NCI-H187 treated with DMSO at 0.1 percent for 48 hours (cell line): ENCODE measurements around the gene CREB3.

Experiments
- DNase-seq: peaks from one replicate; lab custom pipeline; 2025; lab: John Stamatoyannopoulos, UW

CREB3 gene

GRCh38 chr9:35727676-35728040 lies 4.8 kb upstream of the CREB3 start:
- no peak for DNase-seq

- DNase-seq: no peak
Measured at GRCh38 chr9:35728041-35728971, 4.2 kb upstream of the CREB3 start.

GRCh38 chr9:35729101-35729500 lies 3.4 kb upstream of the CREB3 start:
- DNase-seq: no peak

- no peak for DNase-seq
Measured at GRCh38 chr9:35729700-35730485, 2.6 kb upstream of the CREB3 start.

- no peak for DNase-seq
Measured at GRCh38 chr9:35730486-35730854, 2.0 kb upstream of the CREB3 start.

GRCh38 chr9:35731415-35732184 lies 866 bp upstream of the CREB3 start:
- no peak for DNase-seq

- no peak for DNase-seq
Measured at GRCh38 chr9:35732800-35733541, 505 bp downstream of the CREB3 start.

- DNase-seq: no peak
Measured at GRCh38 chr9:35734096-35734495, 1.6 kb downstream of the CREB3 start.

GRCh38 chr9:35736201-35736633 lies 3.8 kb downstream of the CREB3 start:
- DNase-seq: no peak

- no peak for DNase-seq
Measured at GRCh38 chr9:35737143-35737542, 4.7 kb downstream of the CREB3 start.

- DNase-seq: no peak
Measured at GRCh38 chr9:35738186-35738585, 5.7 kb downstream of the CREB3 start.

- no peak for DNase-seq
Measured at GRCh38 chr9:35738924-35739323, 6.5 kb downstream of the CREB3 start.

GRCh38 chr9:35740243-35740642 lies 7.8 kb downstream of the CREB3 start:
- DNase-seq: no peak

- no peak for DNase-seq
Measured at GRCh38 chr9:35741740-35742139, 9.3 kb downstream of the CREB3 start.

- no peak for DNase-seq
Measured at GRCh38 chr9:35743452-35743851, 11.0 kb downstream of the CREB3 start.

- no peak for DNase-seq
Measured at GRCh38 chr9:35743880-35744518, 11.5 kb downstream of the CREB3 start.

- DNase-seq: no peak
Measured at GRCh38 chr9:35745569-35745968, 13.1 kb downstream of the CREB3 start.

- no peak for DNase-seq
Measured at GRCh38 chr9:35746583-35746982, 14.1 kb downstream of the CREB3 start.

GRCh38 chr9:35748242-35748857 lies 15.9 kb downstream of the CREB3 start:
- DNase-seq: no peak

GRCh38 chr9:35748858-35749514 lies 16.5 kb downstream of the CREB3 start, which contains the start of the genes GBA2 and RGP1:
Gene GBA2, minus strand, starts transcription at chr9:35749228. Its CDS starts 524 bp downstream, at chr9:35748704.
Gene RGP1, plus strand, starts transcription at chr9:35749287. Its CDS starts 469 bp downstream, at chr9:35749756.
- DNase-seq: no peak
